Midbrain (tissue), 1 donor: ENCODE measurements around the gene DGUOK.
"Not testable (repeated sequence)": the region's sequence is repeated elsewhere in the genome, so short reads cannot be mapped to it uniquely, and the experiment has no call there.

Experiments
- DNase-seq: peaks from one replicate; lab custom pipeline; 2025; lab: John Stamatoyannopoulos, UW

DGUOK gene

DNA sequence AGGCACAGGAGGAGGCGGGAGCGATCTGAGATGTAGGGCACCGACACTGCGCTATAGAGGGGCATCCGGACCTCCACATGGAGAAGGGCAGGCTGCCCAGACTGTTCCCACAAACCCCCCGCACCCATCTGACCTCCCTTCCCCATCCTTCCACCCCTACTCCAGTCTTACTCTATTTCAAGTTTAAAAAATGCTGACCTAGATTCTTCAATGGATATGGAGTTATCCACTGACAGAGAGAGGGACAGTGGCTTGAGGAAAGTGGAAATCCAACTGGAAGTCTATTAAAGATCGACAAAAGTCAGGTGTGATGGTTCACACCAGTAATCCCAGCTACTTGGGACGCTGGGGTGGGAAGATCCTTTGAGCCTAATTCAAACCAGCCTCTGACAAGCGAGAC is 5.1 kb upstream of the DGUOK start:
- DNase-seq = no peak

DNA sequence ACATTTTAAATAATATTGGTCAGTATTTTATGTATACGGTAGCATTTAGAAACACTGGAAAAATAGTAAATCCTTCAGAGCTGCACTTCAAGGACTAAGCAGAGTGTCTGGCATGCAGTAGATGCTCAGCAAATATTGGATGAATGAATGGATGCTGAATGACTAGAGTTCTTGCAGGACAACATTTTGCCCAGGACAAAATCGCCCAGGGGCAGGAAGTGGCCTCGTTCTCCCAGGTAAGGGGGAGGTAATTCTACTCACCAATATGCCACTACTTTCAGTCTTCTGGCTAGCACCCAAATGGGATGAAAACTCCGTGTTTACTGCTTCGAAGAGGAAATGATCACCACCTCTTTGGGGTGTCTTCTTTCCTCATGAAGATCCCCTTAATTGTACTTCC is 4.0 kb upstream of the DGUOK start:
- no peak for DNase-seq

DNA sequence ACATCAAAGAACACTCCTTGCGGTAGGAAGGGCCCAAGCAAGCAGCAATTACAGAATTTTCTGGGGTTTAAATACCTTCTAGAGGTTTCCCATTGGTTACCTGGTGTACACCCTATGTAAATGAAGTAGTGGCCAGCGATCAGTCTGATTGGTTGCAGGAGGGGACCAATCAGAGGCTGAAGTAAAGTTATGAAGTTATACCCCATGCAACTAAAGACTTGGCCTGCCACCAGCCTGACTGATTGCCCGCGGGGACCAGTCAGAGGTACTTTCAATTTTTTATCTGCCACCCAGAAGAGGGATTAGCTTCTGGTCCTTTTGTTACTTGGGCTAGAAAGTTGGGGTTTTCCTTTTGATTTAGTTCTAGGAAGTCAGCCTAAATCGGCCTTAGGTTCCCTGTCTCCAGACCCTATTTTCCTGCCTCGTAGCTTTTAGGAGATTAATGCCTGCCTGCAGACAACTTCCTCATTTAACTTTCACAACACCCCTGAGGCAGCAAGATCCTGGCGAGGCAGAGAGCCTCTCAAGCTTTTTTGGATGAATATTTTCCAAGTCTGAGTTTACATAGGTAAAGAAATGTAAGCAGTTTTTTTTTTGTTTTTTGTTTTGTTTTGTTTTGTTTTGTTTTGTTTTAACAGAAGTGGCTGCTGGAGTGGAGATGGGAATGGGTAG is 1.5 kb upstream of the DGUOK start:
- DNase-seq = no peak

DNA sequence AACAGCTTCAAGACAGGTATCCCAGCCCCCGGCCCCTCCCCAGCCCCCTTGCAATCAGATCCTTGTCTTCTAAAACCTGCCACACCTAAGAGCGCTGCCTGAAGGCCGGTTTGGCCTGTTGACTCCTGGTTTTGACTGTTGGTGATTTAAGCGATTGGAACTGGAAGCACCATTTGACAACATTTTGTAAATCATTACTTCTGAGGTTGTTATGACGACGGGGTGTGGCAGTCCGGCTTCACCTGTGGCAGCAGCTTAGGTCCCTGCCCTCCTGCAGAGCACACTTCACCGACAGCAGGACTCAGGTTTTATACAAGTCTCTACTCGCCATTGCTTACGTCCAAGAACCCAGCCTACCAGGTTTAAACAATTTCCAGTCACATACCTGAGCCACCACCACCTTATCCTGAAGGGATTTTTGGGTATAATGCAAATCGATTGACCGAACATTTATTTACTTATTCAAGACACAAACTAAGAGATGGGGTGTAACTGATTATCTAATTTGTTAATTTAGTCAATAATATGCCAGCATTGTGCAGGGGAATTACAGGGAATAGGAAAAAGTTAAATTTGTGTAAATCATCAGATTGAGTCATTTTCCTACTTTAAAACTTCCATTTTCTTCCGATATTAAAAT is 707 bp upstream of the DGUOK start:
- no peak for DNase-seq

DNA sequence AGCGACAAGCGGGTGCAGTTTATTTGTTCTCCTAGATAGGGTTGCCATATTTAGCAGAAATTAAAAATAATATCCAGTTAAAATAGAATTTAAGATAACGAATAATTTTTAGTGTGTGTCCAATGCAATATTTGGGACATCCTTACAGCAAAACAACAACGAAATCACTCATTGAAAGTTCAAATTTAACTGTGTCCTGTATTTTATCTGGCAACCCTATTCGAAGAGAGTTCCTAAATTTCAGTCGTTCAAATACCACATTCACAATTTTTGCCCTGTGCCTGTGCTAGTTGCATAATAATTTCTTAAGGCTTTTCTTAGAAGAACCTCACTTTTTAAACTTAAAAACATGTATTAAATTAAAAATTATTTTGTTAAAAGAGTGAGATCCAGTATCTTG is 664 bp downstream of the DGUOK start:
- DNase-seq = no peak

DNA sequence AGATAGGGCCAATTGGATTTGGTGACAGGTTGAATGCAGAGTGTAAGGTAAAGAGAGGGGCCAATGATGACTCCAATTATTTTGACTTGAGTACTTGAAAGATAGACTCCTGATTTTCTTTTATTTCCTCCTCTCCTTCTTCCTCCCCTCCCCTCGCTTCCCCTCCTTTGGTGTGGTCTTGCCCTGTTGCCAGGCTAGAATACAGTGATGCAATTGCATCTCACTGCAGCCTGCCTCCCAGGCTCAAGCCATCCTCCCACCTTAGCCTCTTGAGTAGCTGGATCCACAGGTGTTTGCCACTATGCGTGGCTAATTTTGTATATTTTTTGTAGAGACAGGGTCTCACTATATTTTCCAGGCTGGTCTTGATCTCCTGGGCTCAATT is 2.3 kb downstream of the DGUOK start:
- no peak for DNase-seq

DNA sequence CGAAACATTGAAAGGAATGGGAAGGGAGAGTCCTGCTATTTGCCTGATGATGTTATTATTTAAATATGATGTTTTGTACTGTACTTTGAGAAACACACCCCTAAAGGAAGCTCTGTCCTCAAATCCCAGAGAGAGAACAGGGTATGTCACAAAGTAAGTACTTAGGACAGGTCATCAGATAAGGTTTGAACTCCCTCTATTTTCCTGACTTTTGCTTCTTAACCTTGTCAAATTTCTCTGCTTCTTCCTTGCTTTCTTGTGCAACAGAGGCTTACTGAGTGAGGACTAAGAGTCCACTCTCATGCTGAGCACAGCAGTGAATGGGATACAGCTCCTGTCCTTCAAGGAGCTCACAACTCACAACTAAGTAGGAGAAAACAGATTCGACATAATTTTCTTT is 3.7 kb downstream of the DGUOK start:
- DNase-seq = no peak

DNA sequence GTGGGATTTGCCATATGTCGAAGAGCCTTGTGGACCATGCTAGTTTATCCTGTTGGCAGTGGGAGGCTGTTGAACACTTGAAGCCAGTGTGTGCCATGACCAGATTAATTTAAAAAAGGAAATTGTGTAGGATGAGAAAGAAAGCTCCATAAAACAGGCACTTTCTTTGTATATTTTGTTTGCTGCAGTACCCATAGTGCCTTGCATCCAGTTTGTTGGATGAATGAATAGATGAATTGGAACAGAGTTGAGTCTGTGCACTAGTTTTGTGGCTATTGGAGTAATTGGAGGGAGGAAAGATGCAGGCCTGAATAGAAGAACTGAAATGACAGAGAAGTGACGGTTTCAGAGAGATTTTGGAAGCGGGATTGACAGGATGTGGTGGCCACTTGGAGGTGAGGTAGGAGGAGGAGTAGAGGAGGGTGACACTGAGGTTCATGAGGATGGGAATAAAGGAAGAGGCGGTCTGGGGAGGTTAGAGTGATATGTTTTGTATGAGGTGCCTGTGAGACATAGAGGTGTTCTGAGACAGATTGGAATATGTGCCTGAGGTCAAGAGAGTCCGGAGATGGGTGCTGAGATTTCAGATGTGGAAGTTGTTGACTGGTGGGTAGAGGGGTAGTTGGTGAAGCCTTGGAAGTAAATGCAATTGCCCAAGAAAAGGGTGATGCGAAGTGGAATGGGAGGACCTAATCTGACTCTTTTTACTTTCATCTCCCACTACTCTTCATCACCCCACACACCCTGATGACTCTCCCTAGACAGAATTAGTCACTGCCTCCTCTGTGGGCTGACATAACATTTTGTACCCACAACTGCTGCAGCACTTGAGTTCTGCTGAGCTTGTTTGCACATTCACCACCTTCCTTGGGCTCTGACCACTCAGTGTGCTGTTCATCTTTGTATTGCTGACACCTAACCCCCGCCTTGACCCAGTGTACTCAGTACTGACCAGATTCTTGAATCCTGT is 5.1 kb downstream of the DGUOK start:
- DNase-seq = no peak

DNA sequence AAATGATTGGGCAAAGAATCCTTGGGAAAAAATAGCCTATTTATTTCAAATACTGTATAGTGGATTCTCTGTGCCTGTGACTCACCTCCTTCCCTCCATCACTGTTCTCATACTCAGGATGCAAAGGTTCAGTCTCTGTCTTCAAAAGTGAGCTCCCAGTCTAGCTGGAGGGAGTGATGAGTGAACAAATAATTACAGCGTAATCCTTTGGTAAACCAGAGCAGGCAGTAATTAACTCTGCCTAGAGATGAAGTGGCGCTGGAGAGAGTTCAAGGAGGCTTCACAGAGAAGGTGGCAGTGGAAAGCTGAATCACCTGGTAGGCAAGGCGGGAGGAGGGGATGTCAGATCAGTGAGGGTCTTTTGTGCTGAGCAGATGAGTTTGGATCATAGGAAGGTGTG is 6.5 kb downstream of the DGUOK start:
- no peak for DNase-seq

DNA sequence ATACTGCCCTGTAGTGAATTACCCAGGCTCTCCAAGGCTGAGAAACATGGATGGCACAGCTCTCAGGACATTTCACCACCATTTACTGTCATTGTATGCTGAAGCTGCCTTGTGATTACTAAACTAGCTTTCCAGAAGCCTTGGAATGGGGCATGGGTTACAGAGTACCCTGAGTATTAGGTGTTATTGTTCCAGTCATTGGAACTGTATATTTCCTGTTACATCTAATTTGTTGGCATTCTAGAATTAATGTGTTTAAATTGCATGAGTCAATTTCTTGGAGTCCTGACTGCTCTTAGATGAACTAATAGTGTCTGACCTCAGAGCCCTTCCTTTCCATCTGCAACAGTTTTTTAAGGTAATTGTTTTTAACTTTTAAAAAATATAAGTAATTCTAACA is 9.0 kb downstream of the DGUOK start:
- DNase-seq = no peak

DNA sequence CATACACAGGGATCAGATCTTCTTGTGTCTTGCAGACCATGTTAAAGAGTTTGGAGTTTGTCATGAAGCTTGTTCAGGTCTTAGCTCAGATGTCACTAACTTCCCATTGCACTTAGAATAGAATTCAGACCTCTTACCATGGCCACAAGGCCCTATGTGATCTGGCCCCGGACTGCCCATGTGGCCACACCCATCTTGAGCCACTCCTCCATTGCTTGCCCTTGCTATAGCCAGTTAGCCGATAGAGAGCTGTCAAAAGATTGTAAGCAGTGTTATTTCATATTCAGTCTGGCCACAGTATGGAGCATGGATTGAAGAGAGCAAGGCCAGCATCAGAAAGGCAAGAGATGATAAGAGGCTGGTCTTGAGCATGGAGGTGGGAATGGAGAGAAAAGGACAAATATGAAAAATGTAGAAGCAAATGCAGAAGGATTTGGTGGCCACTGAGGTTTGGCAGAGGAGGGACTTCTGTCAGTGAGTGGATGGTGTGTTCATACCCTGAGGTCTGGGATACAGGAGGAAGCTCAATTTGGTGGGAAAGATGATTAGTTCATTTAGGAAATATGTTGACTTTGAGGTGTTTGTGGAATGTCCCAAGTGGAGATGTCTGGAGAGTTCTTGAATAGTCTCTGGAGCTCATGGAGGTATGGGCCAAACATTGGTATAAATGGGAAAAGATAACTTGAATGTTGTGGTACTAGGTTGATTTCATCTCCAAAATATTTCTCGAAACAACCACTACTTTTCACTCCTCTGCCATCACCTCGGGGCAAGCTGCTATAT is 10.6 kb downstream of the DGUOK start:
- DNase-seq = no peak

DNA sequence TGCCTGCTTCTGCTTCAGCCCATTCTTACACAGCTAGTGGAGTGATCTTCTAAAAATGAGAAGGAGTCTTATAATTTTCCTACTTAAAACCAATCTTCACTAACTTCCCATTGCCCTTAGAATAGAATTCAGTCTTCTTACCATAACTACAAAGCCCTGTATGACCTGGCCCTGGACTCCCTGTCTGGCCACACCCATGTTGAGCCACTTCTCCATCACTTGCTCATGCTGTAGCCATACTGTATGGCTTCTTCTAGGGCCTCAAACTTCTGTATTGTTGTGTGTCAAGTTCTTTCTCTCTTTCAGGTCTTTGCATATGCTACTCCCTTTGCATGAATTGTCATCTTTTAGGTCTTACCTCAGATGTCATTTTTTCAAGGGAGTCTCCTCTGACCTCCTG is 11.2 kb downstream of the DGUOK start:
- no peak for DNase-seq

DNA sequence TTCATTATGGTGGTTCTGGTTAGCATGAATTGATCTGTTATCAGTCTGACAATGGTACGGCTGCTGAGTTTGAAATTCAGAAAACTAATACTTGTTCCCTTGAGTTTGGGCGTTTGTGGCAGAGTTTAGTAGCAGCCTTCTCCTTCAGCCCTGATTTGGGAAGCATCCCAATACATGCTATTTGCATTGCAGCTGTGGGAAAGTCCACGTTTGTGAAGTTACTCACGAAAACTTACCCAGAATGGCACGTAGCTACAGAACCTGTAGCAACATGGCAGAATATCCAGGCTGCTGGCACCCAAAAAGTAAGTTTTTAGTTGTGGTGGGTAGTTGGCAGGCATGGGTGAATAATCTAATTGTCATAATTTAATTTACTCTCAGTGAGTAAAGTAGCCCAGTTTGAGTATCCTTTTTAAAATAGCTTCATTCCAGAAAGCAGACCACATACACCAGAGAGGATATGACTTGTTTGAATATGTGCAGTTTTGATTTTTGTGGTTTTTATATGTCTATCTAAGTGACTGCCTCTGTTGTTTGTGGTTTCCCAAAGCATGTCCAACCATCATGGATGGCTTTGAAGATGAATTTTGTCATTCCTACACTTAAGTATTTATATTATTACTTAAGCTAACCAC is 12.2 kb downstream of the DGUOK start:
- no peak for DNase-seq

DNA sequence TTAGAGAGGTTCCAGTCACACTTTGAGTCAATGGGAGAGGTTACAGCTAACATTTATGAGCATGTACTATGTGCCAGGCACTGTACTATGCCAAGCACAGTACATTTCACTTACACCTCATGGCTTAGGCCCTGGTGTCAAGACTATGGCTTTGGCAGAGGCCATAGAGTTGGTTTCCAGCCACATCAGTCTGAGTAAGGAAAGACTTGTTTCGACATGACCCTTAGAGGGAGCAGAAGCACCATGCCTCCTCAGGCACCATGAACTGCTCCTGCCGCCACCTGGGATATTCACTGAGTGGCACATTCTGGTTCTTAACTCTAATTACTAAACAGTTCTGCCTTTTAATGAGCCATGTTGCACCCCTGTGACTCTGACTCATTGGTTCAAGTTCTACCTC is 12.7 kb downstream of the DGUOK start:
- no peak for DNase-seq

DNA sequence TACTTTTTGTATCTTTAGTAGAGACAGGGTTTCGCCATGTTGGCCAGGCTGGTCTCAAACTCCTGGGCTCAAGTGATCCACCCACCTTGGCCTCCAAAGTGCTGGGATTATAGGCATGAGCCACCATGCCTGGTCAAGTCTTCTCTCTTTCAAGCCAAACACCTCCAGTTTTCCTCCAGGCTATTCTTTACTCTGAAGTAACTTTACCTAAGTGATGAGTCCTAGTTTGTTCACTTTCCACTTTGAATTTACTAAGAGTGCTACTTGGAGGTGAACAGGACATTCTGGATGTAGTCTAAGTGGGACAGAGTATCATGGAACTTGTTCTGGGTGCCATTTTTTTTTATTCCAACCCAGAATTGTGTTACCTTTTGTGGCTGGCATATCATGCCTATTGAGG is 13.4 kb downstream of the DGUOK start:
- DNase-seq = not testable (repeated sequence)

DNA sequence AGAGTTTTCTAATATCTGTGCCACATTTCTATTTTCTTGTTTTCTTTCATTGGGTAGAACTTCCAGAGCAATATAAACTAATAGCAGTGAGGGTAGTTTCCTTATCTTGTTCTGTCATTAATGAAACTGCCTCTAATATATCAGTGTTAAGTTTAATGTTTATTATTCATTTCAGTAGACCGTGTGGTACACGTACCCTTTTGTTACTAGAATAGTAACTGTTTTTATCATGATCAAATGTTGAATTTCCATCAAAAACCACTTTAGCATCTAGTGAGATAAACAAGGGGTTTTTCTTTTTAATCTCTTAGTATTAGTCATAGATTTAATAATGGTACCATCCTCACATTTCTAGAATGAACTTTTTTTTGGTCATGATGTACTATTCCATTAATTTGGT is 16.0 kb downstream of the DGUOK start:
- no peak for DNase-seq

DNA sequence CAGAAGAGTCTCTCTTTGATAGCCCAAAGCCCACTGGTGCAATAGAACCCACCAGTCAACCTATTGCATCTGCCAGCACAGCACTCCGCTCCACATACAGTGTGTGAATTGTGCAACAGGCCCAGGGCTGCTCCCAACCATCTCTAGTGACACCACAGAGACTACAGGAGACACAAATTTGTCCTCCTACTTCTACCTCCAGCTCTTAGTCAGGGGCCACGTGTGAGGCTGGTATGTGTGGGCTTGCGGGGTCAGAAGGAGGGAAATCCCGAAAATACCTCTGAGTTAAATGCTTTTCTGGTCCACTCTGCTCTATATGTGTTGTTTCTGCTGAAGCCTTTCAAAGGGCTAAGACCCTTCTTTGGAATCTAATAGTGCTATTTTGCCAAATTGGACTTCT is 18.0 kb downstream of the DGUOK start:
- no peak for DNase-seq

DNA sequence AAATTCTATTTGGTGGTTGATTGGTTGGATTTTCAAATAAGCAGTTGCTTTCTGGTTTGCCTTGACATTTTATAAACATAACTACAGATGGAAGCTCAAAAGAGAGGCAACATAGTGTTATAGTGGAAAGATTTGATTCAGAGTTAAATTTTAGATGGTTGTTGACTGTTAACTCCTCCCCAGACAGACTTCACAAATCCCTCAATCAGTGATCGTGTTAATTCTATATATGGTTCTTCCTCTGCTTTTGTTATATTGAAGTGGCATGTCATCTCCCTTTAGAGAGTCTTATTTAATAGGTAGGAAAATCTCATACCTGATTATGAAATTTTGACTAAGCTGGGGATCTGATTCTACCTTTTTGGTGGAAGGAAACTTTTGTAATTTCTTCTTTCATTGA is 19.5 kb downstream of the DGUOK start:
- DNase-seq = no peak

DNA sequence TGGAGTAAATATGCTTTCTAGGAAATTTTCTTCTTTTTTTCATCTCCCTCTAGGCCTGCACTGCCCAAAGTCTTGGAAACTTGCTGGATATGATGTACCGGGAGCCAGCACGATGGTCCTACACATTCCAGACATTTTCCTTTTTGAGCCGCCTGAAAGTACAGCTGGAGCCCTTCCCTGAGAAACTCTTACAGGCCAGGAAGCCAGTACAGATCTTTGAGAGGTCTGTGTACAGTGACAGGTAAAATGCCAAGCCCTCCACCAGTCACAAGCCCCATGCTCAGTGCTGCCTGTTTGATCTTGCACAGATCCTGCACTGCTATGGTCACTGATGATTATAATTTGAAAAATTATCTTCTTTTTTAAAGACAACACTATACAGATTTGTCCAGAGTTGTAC is 20.0 kb downstream of the DGUOK start:
- DNase-seq = no peak

DNA sequence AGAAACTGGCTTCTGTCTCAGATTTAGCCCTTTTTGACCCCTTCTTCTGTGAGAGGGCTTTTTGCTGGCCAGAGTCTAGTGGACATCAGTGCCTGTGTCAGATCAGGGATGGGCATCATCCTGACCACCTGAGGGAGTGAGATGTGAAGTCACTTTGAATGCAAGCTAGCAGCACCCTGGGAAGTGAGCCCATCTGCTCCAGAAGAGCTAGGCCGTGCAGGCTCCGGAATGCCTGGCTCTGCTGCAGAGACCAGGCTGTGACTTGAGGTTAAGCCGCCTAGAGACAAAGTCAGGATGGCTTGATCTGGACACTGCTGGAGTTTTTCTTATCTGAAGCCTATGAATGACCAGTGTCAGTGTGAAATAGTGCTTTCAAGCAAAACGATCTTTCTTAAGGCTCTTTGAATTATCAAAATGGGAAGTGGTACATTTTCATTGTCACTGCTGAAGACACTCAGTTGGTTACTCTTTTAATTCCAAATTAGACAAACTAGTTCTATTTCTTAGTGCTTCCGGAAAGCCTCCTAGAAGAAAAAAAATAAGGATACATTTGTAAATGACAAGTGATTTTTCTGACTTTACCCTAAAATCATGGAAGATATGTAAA is 20.8 kb downstream of the DGUOK start:
- DNase-seq = no peak

DNA sequence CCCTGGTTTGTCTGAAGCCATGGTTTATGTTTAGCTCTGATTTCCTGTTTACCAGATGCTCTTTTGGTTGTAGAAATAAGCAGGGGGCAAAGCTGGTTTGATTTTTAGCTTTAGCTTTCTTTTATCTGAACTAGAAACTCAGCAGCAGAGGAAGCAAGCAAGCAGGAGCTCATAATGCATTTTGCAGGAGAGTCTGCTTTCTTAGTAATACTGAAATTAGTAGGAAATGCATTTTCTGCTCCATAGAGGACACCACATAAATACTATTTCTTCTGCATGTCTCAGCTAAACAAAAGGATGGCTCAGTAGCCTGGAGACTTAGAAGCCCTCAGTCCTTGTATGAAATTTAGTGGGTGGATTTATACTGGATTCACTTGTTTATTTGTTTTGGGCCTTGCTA is 23.1 kb downstream of the DGUOK start:
- no peak for DNase-seq
